ENCODE data around the gene TMPRSS11A. TPM values are rescaled to one million over a fixed set of nuclear protein-coding genes. Genes with fewer than 3 reads are reported as not detected.

Gene TMPRSS11A
- total and polyA plus RNA-seq, 11 donors: not detected

DNA sequence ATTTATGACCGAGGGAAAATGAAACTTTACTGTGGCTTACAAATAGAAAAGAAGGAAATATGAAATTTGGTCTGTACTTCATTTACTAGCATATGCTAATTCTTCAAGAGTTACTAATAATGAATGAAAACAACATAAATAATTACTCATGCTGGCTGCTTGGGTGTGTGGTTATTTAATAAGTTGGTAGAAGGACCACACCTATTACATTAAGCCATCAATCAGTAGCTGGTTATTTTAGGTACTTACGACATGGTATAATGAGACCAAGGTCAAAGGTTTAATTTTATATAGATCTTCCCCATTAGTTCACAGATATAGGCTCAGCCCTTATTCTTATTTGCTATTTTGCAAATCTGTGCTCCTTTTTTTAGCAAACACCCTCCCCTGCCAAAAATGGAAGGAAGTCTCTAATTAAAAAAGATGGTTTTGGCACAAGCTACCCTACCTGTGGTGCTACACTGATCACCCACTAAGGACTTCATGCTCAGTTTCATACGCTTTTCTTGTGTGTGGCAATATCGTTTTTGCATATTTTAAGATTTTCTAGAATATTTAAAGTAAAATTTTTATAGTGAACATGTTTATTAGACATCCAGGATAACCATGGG, 93.6 kb downstream of the TMPRSS11A start:
- peaks cover 0 to 16% (median 0%) of the 10 kb centered on the region in 12 donors for H3K9me3 ChIP-seq
- no peaks in the 10 kb centered on the region for H3K36me3 ChIP-seq
- H3K27me3 ChIP-seq: no peaks in the 10 kb centered on the region
- no peak for ATAC-seq
- TF ChIP-seq POLR2A (IDR thresholded peaks at IDR 0.05): no peak
- TF ChIP-seq, protein P1, sequence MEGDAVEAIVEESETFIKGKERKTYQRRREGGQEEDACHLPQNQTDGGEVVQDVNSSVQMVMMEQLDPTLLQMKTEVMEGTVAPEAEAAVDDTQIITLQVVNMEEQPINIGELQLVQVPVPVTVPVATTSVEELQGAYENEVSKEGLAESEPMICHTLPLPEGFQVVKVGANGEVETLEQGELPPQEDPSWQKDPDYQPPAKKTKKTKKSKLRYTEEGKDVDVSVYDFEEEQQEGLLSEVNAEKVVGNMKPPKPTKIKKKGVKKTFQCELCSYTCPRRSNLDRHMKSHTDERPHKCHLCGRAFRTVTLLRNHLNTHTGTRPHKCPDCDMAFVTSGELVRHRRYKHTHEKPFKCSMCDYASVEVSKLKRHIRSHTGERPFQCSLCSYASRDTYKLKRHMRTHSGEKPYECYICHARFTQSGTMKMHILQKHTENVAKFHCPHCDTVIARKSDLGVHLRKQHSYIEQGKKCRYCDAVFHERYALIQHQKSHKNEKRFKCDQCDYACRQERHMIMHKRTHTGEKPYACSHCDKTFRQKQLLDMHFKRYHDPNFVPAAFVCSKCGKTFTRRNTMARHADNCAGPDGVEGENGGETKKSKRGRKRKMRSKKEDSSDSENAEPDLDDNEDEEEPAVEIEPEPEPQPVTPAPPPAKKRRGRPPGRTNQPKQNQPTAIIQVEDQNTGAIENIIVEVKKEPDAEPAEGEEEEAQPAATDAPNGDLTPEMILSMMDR (IDR thresholded peaks at IDR 0.05): no peak
- no peaks in the 10 kb centered on the region for H3K4me1 ChIP-seq
- no peak overlapping the region for H3K27ac ChIP-seq
- intact Hi-C loops (cut with DNase I): loop anchor here in 2 of 10 donors (5.0 to 10.0 kb wide), 2 partner anchors 305 to 308 kb away; no protein-coding TSS in a partner anchor
- 75 to 79% (median 76%) methylated on average over 4 of the region's 4 CpGs for WGBS, 4 donors
- H3K4me3 ChIP-seq: no peak overlapping the region
- DNase-seq: no peak

DNA sequence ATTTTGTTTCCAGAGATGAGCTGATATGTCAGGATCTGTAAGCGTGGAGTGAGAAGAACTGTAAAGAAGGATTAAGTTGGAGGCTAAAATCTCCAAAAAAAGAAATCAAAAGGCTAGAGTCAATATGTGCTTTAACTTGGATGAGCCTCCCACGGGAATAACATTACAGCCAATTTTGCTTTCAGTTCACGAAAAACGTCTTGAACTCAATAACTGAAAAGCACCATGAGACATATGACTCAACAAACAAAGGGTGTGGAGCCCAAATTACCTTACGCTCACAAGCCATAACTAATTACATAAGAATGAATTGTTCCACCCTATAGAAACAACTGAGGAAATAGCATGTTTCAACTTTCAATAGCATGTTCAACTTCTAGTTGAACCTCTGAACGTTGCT, 101.8 kb downstream of the TMPRSS11A start:
- Histone ChIP-seq H3K36me3 (no peaks in the 10 kb centered on the region), H3K27me3 (no peaks in the 10 kb centered on the region), H3K9me3 (peaks cover 0 to 8% (median 0%) of the 10 kb centered on the region in 12 donors), H3K27ac (no peak overlapping the region), H3K4me1 (no peaks in the 10 kb centered on the region), H3K4me3 (no peak overlapping the region)
- no peak for TF ChIP-seq POLR2A (IDR thresholded peaks at IDR 0.05)
- TF ChIP-seq, protein P1 (IDR thresholded peaks at IDR 0.05): no peak
- 65 to 78% (median 68%) methylated on average over 6 of the region's 6 CpGs for WGBS, 4 donors
- DNase-seq (no peak), ATAC-seq (no peak)
- intact Hi-C loops (cut with DNase I): no loop called here

Other genes with a start within 250 kb of the TMPRSS11A start
- not detected for gene GNRHR, start 209.1 kb downstream of the TMPRSS11A start, total RNA-seq
- not detected for gene GNRHR, start 209.1 kb downstream of the TMPRSS11A start, polyA plus RNA-seq
- gene TMPRSS11D, start 79.5 kb downstream of the TMPRSS11A start, total RNA-seq: not detected
- not detected for gene TMPRSS11D, start 79.5 kb downstream of the TMPRSS11A start, polyA plus RNA-seq
- under 1 TPM in 1 of 9 donors, not detected in 8; 0.10 TPM for gene TMPRSS11F, start 166.4 kb upstream of the TMPRSS11A start, total RNA-seq
- not detected for gene TMPRSS11F, start 166.4 kb upstream of the TMPRSS11A start, polyA plus RNA-seq

Data from heart left ventricle (tissue), 16 donors.